ENCODE data around the gene MAST1.
"Not testable (repeated sequence)": the region's sequence is repeated elsewhere in the genome, so short reads cannot be mapped to it uniquely, and the experiment has no call there.

MAST1 gene

GRCh38 chr19:12890299-12890786 lies 52.0 kb downstream of the MAST1 start:
- not testable (repeated sequence) for DNase-seq (ENCODE audit: low read depth in 1 of 2, low spot score in 1 of 2)

- peak; percentile 80 to 98 for DNase-seq (ENCODE audit: low read depth in 1 of 2, low spot score in 1 of 2)
Measured at GRCh38 chr19:12890787-12891552, 52.7 kb downstream of the MAST1 start, which contains the start of gene GCDH. GCDH (plus strand) TSS chr19:12891160; CDS start chr19:12891305, 145 bp downstream.

- DNase-seq (ENCODE audit: low read depth in 1 of 2, low spot score in 1 of 2) = no peak
Measured at GRCh38 chr19:12891553-12892021, 53.3 kb downstream of the MAST1 start.

- no peak for DNase-seq (ENCODE audit: low read depth in 1 of 2, low spot score in 1 of 2)
Measured at GRCh38 chr19:12893582-12893981, 55.3 kb downstream of the MAST1 start.

- DNase-seq (ENCODE audit: low read depth in 1 of 2, low spot score in 1 of 2) = no peak
Measured at GRCh38 chr19:12896460-12896859, 58.1 kb downstream of the MAST1 start.

GRCh38 chr19:12899891-12900518 lies 61.7 kb downstream of the MAST1 start:
- no peak for DNase-seq (ENCODE audit: low read depth in 1 of 2, low spot score in 1 of 2)

- no peak for DNase-seq (ENCODE audit: low read depth in 1 of 2, low spot score in 1 of 2)
Measured at GRCh38 chr19:12907166-12907565, 68.9 kb downstream of the MAST1 start.

GRCh38 chr19:12912571-12912970 lies 74.3 kb downstream of the MAST1 start:
- DNase-seq (ENCODE audit: low read depth in 1 of 2, low spot score in 1 of 2) = no peak

GRCh38 chr19:12913011-12913561 lies 74.8 kb downstream of the MAST1 start:
- no peak for DNase-seq (ENCODE audit: low read depth in 1 of 2, low spot score in 1 of 2)

GRCh38 chr19:12913851-12914690 lies 75.8 kb downstream of the MAST1 start:
- DNase-seq (ENCODE audit: low read depth in 1 of 2, low spot score in 1 of 2) = peak in 1 of 2 donors; percentile 39

- DNase-seq (ENCODE audit: low read depth in 1 of 2, low spot score in 1 of 2) = not testable (repeated sequence)
Measured at GRCh38 chr19:12915860-12916259, 77.5 kb downstream of the MAST1 start.

- DNase-seq (ENCODE audit: low read depth in 1 of 2, low spot score in 1 of 2) = no peak
Measured at GRCh38 chr19:12918253-12918652, 79.9 kb downstream of the MAST1 start.

GRCh38 chr19:12921047-12921446 lies 82.7 kb downstream of the MAST1 start:
- DNase-seq (ENCODE audit: low read depth in 1 of 2, low spot score in 1 of 2) = no peak

- no peak for DNase-seq (ENCODE audit: low read depth in 1 of 2, low spot score in 1 of 2)
Measured at GRCh38 chr19:12922959-12923358, 84.6 kb downstream of the MAST1 start.

All from activated CD4-positive, alpha-beta T cell treated with anti-CD3 and anti-CD28 coated beads, Interleukin-2, amount 50 U/mL, for 24 hours (primary cell).